Stimulated activated CD8-positive, alpha-beta memory T cell treated with anti-CD3 and anti-CD28 coated beads, Interleukin-15, amount 100 ng/mL, for 1 hour (primary cell): Measurements from ENCODE around the gene SEC22C.

ENCODE experiments used
- DNase-seq: peaks from one replicate; pipeline ENCODE4 v3.0.0-alpha.2; 2020; ENCODE audit warnings: low read depth

The SEC22C gene

GRCh38 chr3:42498034-42498433 is 83.7 kb downstream of the SEC22C start:
- DNase-seq: no peak
